ENCODE results near the gene SMCO2.

- TF ChIP-seq, protein P1, sequence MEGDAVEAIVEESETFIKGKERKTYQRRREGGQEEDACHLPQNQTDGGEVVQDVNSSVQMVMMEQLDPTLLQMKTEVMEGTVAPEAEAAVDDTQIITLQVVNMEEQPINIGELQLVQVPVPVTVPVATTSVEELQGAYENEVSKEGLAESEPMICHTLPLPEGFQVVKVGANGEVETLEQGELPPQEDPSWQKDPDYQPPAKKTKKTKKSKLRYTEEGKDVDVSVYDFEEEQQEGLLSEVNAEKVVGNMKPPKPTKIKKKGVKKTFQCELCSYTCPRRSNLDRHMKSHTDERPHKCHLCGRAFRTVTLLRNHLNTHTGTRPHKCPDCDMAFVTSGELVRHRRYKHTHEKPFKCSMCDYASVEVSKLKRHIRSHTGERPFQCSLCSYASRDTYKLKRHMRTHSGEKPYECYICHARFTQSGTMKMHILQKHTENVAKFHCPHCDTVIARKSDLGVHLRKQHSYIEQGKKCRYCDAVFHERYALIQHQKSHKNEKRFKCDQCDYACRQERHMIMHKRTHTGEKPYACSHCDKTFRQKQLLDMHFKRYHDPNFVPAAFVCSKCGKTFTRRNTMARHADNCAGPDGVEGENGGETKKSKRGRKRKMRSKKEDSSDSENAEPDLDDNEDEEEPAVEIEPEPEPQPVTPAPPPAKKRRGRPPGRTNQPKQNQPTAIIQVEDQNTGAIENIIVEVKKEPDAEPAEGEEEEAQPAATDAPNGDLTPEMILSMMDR (conservative IDR thresholded peaks at IDR 0.05; ENCODE audit: low read length): no peak
- TF ChIP-seq EZH2phosphoT487 (IDR thresholded peaks at IDR 0.05; ENCODE audit: borderline replicate concordance, low read depth, low read length): no peak
Measured at GRCh38 chr12:27464220-27464554, 17.7 kb downstream of the SMCO2 start.
